ENCODE data around the gene TLR2.

TLR2 gene, protein sequence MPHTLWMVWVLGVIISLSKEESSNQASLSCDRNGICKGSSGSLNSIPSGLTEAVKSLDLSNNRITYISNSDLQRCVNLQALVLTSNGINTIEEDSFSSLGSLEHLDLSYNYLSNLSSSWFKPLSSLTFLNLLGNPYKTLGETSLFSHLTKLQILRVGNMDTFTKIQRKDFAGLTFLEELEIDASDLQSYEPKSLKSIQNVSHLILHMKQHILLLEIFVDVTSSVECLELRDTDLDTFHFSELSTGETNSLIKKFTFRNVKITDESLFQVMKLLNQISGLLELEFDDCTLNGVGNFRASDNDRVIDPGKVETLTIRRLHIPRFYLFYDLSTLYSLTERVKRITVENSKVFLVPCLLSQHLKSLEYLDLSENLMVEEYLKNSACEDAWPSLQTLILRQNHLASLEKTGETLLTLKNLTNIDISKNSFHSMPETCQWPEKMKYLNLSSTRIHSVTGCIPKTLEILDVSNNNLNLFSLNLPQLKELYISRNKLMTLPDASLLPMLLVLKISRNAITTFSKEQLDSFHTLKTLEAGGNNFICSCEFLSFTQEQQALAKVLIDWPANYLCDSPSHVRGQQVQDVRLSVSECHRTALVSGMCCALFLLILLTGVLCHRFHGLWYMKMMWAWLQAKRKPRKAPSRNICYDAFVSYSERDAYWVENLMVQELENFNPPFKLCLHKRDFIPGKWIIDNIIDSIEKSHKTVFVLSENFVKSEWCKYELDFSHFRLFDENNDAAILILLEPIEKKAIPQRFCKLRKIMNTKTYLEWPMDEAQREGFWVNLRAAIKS

DNA sequence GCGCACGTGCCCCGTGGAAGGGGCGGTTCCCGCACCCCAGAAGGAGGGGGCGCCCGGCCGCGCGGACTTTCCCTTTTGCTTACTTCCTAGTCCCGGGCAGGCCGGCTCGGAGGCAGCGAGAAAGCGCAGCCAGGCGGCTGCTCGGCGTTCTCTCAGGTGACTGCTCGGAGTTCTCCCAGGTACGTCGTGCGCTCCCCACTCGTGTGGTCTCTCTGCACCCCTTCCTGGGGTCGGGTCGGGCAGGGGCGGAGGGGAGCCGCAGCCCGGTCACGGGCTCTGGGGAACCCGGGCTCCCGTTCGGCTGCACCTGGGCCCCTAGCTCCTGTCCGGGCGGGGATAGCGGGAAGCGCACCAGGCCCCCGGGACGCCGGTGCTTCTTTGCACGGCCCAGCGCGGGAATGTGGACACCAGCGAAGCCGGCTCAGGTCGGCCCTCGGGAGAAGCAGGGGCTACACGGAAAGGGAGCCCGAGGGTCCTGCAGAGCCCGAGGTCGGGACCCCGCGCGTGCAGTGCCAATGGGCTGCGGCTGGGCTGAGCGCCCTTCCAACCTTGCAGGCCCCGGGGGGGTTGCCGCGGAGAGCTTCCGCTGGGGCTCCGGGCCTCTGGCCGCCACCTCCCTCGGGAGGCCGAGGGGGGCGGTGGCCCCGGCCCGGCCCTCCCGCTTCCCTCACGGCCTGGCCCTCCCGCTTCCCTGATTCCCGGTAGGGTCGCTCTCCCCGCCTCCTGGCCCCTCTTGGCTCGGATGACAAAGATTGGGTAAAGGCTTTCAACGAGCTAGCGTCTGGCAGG is at the start of gene TLR2:
TLR2 (plus strand) TSS at position 99 of the 789 bp plus-strand sequence. CDS start 18,628 bp downstream, outside the sequence.
- no peak for TF ChIP-seq EZH2phosphoT487 (IDR thresholded peaks at IDR 0.05; ENCODE audit: borderline replicate concordance)
- TF ChIP-seq, protein P1, sequence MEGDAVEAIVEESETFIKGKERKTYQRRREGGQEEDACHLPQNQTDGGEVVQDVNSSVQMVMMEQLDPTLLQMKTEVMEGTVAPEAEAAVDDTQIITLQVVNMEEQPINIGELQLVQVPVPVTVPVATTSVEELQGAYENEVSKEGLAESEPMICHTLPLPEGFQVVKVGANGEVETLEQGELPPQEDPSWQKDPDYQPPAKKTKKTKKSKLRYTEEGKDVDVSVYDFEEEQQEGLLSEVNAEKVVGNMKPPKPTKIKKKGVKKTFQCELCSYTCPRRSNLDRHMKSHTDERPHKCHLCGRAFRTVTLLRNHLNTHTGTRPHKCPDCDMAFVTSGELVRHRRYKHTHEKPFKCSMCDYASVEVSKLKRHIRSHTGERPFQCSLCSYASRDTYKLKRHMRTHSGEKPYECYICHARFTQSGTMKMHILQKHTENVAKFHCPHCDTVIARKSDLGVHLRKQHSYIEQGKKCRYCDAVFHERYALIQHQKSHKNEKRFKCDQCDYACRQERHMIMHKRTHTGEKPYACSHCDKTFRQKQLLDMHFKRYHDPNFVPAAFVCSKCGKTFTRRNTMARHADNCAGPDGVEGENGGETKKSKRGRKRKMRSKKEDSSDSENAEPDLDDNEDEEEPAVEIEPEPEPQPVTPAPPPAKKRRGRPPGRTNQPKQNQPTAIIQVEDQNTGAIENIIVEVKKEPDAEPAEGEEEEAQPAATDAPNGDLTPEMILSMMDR (conservative IDR thresholded peaks at IDR 0.05; ENCODE audit: low read length) = no peak
- Histone ChIP-seq H3K9me2 (replicated peaks; ENCODE audit: low read depth, low read length) (no peaks in the 10 kb centered on the region), H4K20me1 (ENCODE audit: insufficient read depth, low read length, poor library complexity, severe bottlenecking) (no peaks in the 10 kb centered on the region), H2AFZ (ENCODE audit: low read length) (no peak within 1 kb of the TSS), H3K4me1 (ENCODE audit: insufficient read depth, low read length, poor library complexity, severe bottlenecking) (no peaks in the 10 kb centered on the region), H3F3A (ENCODE audit: low read depth) (no peaks in the 10 kb centered on the region), H3K4me2 (ENCODE audit: low read depth, low read length, poor library complexity, severe bottlenecking) (no peak within 1 kb of the TSS), H3K79me2 (ENCODE audit: insufficient read depth, low read length) (no peaks in the 10 kb centered on the region), H3K4me3 (ENCODE audit: low read length, poor library complexity, severe bottlenecking) (no peak within 1 kb of the TSS), H3K9ac (ENCODE audit: low read depth, low read length, poor library complexity, severe bottlenecking) (no peak within 1 kb of the TSS), H3K36me3 (ENCODE audit: insufficient read depth, low read length) (no peaks in the 10 kb centered on the region), H3K27me3 (ENCODE audit: insufficient read depth, low read length, poor library complexity, severe bottlenecking) (no peaks in the 10 kb centered on the region), H3K9me3 (ENCODE audit: insufficient read depth, low read depth, low read length) (peaks cover 15% of the 10 kb centered on the region; the same call in 1 of the 2 replicates)

DNA sequence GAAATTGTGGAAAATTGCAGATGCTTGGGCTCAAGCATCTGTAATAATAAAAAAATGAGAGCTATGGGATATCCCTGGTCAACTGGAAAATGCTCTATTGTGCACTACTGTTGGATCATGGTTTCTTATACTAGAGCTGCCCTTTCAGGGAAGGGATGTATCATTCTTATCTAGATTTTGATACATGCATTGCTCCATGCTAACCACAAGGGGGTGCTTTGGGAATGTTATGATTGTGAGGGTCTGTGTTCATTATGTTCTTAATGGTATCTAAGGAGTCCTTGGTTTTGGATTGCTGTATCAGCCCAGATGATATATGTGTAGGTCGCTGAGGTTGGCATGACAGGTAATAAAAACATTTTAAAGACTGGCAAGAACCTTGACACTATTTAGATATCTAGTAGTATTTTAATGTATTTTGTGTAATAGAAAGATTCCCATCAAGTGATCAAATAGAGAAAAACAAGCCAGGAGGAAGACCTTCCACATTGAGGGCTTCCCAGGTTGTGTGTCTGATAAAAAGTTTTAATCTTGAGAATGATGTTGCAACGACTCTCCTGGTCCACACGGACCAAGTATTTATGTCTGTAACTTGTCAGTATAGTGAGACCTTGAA is 49.2 kb upstream of the TLR2 start:
- Histone ChIP-seq H3K9me3 (ENCODE audit: insufficient read depth, low read depth, low read length) (no peaks in the 10 kb centered on the region), H3K4me3 (ENCODE audit: low read length, poor library complexity, severe bottlenecking) (no peak overlapping the region), H3K9me2 (replicated peaks; ENCODE audit: low read depth, low read length) (no peaks in the 10 kb centered on the region), H3K36me3 (ENCODE audit: insufficient read depth, low read length) (peaks cover 69% of the 10 kb centered on the region; the same call in 1 of the 2 replicates), H3K79me2 (ENCODE audit: insufficient read depth, low read length) (no peaks in the 10 kb centered on the region), H3K9ac (ENCODE audit: low read depth, low read length, poor library complexity, severe bottlenecking) (no peak overlapping the region), H2AFZ (ENCODE audit: low read length) (no peak overlapping the region), H3K4me1 (ENCODE audit: insufficient read depth, low read length, poor library complexity, severe bottlenecking) (no peaks in the 10 kb centered on the region), H3F3A (ENCODE audit: low read depth) (0 out of 2 replicates have a peak, but pooled peaks cover 4% of the 10 kb centered on the region), H3K27me3 (ENCODE audit: insufficient read depth, low read length, poor library complexity, severe bottlenecking) (no peaks in the 10 kb centered on the region), H4K20me1 (ENCODE audit: insufficient read depth, low read length, poor library complexity, severe bottlenecking) (peaks cover 3% of the 10 kb centered on the region), H3K4me2 (ENCODE audit: low read depth, low read length, poor library complexity, severe bottlenecking) (no peak overlapping the region)
- TF ChIP-seq, protein P1 (conservative IDR thresholded peaks at IDR 0.05; ENCODE audit: low read length) = peak; percentile 84
- TF ChIP-seq EZH2phosphoT487 (IDR thresholded peaks at IDR 0.05; ENCODE audit: borderline replicate concordance) = no peak

DNA sequence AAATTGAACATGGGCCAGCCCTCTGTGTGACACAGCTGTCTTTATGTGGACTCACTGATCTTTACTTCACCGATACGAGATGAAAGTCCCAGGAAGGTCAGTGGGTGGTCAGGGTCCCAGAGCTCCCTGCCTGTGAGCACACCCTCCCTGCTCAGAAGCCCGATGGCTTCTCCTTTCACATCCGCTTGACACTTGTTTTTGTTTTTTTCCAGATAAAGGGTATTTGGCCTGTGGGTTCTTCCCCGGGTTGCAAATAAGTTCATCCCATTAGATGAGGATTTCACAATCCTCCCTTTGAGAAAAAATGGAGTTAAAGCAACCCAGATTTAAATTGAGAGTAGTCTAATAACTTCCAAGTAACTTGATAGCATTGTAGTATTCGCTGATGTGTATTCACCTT is 48.2 kb upstream of the TLR2 start:
- no peak overlapping the region for H3K9ac ChIP-seq (ENCODE audit: low read depth, low read length, poor library complexity, severe bottlenecking)
- peaks cover 59% of the 10 kb centered on the region; the same call in 1 of the 2 replicates for H3K36me3 ChIP-seq (ENCODE audit: insufficient read depth, low read length)
- H3K9me3 ChIP-seq (ENCODE audit: insufficient read depth, low read depth, low read length) = no peaks in the 10 kb centered on the region
- TF ChIP-seq, protein P1 (conservative IDR thresholded peaks at IDR 0.05; ENCODE audit: low read length) = no peak
- TF ChIP-seq EZH2phosphoT487 (IDR thresholded peaks at IDR 0.05; ENCODE audit: borderline replicate concordance) = no peak
- no peak overlapping the region for H3K4me3 ChIP-seq (ENCODE audit: low read length, poor library complexity, severe bottlenecking)
- H3K9me2 ChIP-seq (replicated peaks; ENCODE audit: low read depth, low read length) = no peaks in the 10 kb centered on the region
- H4K20me1 ChIP-seq (ENCODE audit: insufficient read depth, low read length, poor library complexity, severe bottlenecking) = peaks cover 3% of the 10 kb centered on the region
- no peak overlapping the region for H3K4me2 ChIP-seq (ENCODE audit: low read depth, low read length, poor library complexity, severe bottlenecking)
- H2AFZ ChIP-seq (ENCODE audit: low read length) = no peak overlapping the region
- no peaks in the 10 kb centered on the region for H3K4me1 ChIP-seq (ENCODE audit: insufficient read depth, low read length, poor library complexity, severe bottlenecking)
- 0 out of 2 replicates have a peak, but pooled peaks cover 4% of the 10 kb centered on the region for H3F3A ChIP-seq (ENCODE audit: low read depth)
- no peaks in the 10 kb centered on the region for H3K27me3 ChIP-seq (ENCODE audit: insufficient read depth, low read length, poor library complexity, severe bottlenecking)
- no peaks in the 10 kb centered on the region for H3K79me2 ChIP-seq (ENCODE audit: insufficient read depth, low read length)

All from Loucy (cell line).